GM21737 (cell line): ENCODE results near the gene SLC26A6.

Experiments used
- ATAC-seq: cut with Tn5 transposase; IDR thresholded peaks from one replicate; pipeline ENCODE4 v1.9.1; 2021; ENCODE audit warnings: mild to moderate bottlenecking, moderate library complexity; ENCODE audit not compliant: unreplicated experiment

SLC26A6 gene, protein sequence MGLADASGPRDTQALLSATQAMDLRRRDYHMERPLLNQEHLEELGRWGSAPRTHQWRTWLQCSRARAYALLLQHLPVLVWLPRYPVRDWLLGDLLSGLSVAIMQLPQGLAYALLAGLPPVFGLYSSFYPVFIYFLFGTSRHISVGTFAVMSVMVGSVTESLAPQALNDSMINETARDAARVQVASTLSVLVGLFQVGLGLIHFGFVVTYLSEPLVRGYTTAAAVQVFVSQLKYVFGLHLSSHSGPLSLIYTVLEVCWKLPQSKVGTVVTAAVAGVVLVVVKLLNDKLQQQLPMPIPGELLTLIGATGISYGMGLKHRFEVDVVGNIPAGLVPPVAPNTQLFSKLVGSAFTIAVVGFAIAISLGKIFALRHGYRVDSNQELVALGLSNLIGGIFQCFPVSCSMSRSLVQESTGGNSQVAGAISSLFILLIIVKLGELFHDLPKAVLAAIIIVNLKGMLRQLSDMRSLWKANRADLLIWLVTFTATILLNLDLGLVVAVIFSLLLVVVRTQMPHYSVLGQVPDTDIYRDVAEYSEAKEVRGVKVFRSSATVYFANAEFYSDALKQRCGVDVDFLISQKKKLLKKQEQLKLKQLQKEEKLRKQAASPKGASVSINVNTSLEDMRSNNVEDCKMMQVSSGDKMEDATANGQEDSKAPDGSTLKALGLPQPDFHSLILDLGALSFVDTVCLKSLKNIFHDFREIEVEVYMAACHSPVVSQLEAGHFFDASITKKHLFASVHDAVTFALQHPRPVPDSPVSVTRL

DNA sequence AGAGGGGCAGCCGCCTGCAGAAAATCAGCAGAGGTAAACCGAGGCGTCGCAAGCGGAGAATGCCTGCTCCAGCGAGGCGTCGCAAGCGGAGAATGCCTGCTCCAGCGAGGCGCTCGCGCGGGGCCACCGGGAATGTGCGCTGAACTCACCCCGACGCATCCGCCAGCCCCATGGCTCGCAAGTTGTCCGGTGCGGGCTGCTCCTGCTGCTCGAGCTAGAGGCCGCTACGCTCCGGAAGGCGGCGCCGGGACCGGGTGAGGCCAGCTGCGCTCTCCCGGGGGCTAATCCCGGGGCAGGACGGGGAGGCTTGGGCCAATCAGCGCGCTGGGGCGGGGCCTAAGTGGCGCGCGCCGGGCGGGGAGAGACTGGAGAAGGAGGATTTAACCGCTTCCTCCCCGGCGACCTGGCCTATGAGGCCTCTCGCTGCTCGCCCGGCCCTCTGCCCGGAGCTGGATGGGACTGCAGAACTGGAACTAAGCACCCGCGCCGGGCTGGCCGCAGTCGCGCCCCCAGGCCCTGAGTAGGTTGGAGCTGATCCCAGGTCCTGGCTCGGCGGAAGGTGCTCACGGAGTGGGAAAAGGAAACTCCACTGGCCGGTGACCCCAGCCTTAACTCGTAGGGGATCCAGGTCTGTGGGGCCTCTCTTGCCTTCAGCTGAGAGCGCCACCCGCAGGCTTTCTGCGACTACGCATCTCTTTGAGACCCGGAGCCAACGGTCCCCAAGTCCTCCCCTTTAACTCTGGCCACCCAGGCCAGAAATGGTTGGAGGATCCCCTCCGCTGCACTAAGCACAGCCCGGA lies at the start of gene SLC26A6:
TSS of gene SLC26A6 (minus strand) at position 240 of the 800 bp plus-strand sequence. CDS start at position 172, 68 bp downstream.
- ATAC-seq = peak; percentile 87

DNA sequence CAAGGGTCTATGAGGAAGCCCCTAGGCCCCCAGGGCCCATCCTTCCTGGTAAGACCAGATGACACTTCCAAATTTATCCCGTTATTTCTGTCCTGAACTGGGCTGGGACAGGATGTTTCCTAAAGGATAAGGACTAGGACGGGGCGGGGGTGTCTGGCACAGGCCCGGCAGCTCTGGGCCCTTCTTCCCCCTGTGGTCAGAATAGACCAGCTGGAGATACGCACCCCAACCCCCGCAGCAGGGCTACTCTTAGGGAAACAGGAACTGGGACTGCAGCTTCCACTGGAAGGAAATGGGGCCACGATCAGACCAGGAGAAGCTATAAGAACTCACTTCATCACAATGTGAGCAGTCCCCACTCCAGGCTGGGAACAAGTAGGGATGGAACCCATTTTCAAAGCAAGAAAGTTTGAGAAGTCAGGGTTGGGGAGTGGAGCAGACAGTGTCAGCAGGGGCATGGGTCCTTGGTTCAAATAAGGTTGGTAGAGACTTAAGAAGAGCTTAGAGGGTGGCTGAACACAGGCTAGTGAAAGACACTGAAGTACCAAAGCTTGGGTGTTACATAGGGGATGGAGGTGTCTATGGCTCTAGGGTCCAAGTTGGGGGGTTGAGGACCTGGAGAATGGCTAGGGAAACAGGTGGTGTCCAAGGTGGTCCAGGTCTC lies 49.4 kb upstream of the SLC26A6 start:
- ATAC-seq = no peak

DNA sequence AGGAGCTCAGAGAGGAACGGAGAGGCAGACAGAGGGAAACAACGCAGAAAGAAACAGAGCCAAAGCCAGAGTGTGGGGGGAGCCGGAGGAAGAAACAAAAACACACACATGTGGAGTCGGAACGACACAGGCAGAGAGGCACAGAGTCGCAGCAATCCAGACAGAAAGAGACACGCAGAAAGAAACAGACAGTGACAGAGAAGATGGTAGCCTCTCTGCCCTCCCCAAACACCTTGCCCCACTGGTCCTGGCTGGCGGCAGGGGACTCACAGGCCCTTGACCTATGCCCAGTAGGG lies 48.7 kb upstream of the SLC26A6 start:
- no peak for ATAC-seq

DNA sequence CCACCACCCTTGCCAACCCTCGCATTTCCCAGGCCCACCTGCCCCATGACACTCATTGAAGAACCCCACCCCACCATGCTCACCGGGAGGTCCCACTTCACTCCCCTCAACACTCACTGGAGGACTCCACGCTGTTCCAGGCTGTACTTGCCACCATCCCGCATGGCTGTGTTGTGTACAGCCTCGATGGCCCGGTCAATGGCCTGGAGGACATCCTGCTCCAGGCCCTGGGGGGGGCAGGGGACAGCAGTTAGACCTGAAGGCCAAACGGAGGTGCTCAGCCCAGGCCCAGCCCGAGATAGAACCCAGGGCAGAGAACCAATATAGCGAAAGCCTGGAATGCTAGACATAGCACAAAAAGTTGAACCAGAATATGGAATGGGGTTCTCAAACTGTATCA lies 47.5 kb upstream of the SLC26A6 start:
- ATAC-seq = no peak

DNA sequence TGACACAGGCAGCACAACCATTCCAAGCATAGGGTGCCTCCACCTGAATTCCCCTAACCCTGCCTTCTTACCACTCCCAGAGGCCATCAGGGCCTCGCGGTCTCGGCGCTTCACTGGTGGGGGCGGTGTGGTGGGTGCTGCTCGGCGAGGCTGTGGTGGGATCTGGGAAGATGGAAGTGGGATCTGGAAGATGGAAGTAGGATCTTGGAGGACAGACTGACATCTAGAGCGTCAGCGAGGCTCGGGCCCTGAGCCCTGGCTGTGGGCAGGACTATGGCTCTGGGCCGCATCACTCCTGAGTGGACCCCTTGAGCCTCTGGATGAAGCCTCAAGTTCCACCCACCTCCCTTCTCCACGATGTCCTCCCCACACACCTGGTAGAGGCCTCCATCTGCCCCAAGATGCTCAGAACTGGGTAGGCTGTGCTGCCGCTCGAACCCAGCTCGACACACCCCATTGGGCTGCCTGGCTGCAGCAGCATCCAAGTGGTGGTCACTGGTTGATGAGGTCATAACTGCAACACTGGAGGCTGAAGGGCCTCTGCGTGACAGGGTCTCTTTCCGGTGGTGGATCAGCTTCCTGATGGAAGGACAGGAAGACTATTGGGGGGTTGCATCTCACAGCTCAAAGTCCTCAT lies 46.8 kb upstream of the SLC26A6 start:
- no peak for ATAC-seq

DNA sequence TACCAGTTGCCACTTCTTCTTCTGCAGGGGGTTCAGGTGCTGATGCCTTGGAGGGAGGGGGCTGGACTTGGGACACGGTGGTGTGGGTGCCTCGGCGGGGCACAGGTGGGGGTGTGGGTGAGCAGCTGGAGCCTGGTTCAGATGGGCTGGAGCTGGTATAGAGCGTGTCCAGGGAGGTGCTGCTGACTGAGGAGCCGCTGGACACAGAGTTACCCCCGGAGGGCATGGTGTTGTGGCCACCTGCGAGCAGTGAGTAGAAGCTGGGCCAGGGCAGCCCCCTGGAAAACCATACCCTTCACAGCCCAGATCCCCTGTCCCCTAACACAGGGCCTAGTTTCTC lies 46.2 kb upstream of the SLC26A6 start:
- ATAC-seq = no peak

DNA sequence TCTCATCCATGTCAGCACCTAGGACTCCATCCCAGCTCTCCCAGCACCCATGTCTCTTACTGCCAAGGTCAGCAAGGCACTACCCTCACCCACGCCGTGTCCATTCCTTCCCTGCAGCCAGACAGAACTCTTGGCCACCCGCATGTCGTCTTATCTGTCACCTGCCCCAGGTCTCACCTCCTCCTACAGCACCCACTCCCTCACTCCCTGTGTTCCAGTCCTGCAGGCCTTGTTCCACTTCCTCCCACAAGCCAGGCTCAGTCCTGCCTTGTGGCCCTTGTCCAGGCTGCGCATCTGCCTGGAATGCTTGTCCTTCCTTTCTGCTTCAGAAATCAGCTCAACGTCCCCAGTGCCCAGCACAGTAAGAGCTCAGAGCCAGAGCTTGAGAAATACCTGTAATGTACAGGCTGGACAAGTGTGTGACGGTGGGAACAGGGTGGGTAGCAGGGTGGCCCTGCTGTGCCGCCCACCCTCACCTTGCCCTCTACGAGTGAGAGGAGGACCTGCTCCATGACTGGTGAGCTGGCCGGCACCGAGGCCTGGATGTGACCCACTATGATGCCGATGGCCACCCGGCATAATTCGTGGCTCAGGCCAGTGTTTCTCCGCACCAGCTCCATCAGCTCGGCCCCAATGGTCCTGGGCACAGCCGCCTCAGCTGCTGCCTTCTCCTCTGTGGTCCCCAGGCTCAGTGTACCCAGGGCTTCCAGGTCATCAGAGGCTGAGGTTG lies 45.7 kb upstream of the SLC26A6 start:
- ATAC-seq = no peak

DNA sequence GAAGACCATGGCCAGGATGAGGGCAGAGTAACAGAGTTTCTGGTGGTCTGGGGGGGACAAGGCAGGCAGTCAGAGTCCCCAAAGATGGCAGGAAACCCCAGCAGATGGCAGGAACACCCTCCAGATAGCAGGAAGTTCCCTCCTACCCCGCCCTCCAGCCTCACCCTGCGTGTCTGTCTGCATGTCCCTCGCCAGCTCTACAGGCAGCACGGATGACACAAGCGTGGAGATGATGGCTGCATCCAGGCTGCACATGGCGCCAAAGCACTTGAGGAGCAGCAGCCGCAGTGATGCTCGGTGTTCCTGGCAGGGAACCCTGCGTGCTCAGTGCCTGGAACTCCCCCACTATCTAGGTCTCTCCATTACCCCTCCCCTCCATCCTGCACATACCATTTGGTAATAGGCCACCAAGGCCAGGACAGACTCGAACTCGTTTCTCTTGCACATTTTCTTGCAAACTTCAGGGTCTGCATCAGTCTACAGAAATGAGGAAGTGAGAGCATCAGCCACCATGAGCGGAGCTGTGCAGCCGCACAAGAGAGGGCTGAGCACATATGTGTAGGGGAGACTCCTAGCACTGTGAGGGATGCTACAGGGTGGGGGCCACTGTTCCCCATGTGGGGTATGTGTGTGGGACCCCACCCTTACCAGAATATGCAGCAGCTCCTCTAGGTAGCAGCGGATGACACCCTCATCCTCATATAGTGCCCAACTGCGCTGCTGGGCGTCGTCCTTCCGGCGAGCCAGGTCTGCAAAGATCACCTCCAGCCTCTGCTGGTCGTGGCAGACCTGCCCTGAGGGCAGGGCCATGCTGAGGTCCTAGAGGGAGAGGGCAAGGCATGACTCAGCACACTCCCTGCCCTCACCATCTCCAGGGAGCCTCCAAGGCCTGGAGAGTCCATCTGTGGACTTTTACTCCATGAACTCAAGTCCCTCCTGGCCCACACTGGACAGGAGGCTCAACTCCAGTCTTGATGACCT lies 44.4 kb upstream of the SLC26A6 start:
- no peak for ATAC-seq

DNA sequence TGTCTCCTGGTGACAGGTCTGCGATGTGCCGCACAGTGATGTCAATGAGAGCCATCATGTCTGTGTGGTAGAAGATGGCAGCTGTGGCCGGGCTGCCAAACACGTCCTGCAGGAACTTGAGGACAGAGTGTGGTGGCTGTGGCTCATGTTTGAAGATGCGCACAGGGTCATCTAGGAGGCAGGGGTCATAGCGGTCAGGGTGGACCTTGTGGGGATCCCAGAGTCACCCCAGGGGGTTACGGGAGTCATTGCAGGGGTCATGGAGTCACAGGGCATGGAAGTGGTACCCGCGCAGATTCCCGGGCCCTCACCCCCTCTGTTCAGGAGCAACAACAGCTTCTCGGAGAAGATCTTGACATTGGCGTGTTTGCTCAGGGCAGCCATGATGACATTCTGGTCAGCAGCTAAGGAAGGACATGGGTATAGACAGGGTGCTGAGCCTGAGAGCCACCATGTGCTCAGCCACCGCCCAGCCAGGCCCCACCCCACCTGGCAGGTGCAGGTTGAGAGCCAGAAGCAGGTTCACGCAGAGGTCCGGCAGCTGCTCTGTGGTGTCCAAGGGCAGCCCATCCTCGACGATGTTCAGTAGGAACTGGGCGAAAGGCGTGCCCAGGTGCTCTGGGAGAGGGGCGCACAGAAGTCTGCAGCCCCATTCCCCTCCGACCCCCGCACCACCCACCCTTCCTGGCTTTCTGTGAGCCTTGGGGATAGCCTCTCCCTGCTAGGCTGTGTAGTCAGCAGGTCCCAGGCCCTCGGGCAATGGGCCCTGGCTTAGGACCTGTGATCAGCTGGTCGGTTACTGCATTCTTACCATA lies 43.5 kb upstream of the SLC26A6 start:
- ATAC-seq = no peak

DNA sequence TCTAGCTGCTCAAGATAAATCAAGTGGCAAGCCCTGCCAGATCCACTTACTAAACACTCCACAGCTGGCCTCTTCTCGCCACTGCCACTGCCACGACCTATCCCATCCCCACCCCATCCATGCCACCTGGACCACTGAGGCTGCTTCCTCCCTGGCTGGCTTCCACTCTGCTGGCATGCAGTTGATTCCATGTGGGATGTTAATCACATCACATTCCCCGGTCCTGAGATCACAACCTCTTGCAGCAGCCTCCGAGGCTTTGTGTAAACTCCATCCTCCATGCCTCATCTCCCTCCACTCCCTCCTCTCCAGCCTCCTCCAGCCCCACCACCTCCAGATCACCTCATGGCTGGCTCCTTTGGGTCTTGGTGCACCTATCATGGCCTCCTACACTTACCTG lies 42.8 kb upstream of the SLC26A6 start:
- ATAC-seq = no peak

DNA sequence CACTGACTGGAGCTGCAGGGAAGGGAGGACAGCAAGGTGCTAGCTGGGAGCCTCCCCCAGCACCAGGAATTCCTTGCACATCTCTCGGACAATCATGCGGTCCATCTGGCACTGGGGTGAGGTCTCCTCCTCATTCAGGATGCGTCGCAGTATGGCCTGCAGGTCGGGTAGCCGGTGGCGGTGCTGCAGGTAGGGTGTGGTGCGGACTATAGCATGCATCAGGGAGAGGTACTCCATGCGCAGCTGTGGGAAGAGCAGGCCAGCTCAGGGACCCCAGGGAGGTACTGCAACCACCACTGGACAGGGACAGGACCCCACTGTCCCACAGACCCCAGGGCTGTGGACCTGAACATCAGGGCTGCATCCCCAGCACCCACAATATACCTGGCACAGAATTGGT lies 39.2 kb upstream of the SLC26A6 start:
- no peak for ATAC-seq

DNA sequence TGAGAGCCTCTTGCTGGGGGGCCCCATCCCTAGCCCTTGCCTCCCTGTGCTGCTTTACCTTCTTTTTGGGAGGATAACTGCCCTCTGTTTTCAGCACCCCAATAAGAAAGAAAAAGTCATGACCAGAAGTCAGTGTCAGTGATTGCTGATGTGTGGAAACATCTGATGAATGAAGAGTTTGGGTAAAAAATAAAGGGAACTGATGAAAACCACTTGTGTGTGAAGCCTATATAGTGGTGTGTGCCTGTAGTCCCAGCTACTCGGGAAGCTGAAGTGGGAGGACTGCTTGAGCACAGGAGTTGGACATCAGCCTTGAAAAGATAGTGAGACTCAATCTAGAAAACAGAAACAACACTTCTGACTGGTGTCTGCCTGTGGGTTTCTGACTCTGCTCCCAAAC lies 37.3 kb upstream of the SLC26A6 start:
- ATAC-seq = no peak

DNA sequence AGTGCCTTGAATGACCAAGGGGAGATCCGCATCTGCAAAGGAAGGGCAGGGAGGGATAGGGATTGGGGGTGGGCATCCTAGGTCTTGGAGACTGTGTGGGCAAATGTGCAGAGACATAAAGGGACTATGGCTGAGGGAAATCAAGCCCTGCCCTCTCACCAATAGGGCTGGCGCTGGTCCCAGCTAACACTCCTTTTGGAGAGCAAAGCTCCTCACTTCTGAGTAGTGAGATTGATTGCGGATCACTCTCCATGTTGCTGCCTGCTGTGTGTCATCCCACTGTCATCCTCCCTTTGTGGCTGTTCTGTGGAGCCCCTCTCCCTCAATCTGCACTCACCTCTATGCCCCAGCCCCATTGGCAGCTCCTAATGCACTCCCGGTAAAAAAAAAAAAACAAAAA lies 29.7 kb upstream of the SLC26A6 start:
- no peak for ATAC-seq

DNA sequence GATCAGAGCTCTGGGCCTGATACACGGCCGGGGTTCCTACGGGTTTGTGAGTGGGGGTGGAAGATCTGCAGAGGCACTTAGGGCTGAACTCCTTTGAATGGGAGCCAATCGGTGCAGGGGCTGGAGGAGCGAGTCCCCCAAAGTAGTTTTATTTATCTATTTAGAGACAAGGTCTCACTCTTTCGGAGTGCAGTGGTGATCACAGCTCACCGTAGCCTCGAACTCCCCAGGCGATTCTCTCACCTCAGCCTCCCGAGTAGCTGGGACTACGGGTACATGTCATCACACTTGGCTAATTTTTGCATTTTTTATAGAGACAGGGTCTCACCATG lies 29.0 kb upstream of the SLC26A6 start:
- ATAC-seq = no peak

DNA sequence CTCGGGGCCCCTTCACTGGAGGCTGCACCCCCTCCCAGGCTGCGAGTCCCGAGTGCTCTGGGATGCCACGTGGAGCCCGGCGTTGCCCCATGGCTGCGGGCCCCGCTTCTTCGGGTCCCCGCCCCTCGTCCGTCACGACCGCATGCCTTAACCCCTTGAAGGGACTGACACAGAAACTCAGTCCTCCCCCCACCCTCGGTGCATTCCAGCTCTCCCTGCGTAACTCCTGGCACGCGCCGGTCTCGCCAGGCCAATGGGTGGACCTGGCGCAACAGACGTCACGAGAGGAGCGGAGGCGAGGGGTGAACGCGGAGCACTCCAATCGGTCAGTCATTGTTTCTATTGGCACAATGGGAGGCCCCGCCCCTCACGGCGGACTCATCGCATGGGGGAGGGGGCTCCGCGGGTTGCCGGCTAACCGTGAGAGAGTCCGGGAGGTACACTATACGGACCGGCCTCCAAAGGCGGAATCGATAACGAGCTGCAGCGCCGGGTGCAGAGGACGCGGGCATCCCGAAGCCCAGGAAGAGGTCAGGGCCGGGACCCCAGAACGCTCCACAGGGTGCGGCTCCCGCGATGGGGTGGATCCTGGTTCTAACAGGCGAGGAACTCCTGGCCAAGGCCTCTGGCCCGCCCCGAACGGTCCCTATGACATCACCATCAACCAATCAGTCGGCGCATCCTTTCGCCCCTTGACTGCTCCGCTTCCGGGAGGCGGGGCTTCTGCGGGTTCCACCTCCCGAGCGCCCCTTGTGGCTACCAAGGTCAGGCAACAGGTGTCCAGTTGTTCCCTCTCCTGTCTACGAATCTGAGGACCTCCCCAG lies 28.4 kb upstream of the SLC26A6 start:
- peak; percentile 90 for ATAC-seq

DNA sequence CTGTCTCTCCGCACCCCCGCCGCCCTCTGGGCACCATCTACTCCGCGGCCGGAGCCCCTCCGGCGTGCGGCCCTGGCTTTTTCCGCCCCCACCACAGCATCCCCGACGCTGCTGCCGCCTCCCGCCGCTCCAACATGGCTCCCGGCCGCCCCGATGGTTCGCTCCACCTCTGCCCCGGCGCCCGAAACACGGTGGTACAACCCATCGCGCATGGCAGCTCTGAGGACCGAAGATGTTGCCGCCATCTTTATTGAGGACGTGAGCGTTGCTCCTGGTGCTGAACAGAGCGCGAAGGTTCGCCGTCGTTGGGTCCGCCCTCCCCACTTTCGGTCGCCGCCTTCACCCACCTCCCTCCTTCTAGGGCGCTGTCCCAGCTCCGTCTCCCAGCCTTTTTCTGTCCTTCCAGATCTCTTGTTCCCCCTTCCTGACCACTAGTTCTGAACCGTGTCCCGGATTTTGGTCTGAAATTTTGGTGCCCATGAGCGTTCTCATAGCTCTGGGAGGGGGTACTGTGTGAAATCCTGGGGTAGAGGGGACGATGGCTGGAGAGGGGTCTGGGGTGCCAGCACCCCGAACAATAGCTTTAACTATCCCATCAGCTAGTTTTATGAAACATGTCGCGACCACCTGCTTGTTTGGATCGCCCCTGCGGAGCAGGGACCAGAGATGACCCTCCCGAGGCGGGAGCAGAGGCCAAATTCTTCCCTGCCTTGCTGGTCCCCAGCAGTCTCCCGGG lies 27.7 kb upstream of the SLC26A6 start, which contains the start of gene CELSR3:
TSS of gene CELSR3 (minus strand) at position 134 of the 736 bp plus-strand sequence. CDS start 252 bp downstream, outside the sequence.
- ATAC-seq = no peak
